HL-60 (cell line): ENCODE measurements around the gene RAB25.

Experiments
- POLR2AphosphoS5 ChIP-seq: IDR thresholded peaks from 2 replicates; pipeline ENCODE4 v1.6.1; 2012; ENCODE audit warnings: low read depth
- TF ChIP-seq, protein P1 (sequence below): IDR thresholded peaks from one replicate; pipeline ENCODE4 v1.5.1; 2011; ENCODE audit warnings: low read length, control low read depth, inconsistent platforms; ENCODE audit not compliant: insufficient read depth
- TF ChIP-seq, protein P2 (sequence below): IDR thresholded peaks from 2 replicates; pipeline ENCODE4 v1.6.1; 2012; ENCODE audit warnings: low read depth; ENCODE audit not compliant: insufficient replicate concordance

DNA sequence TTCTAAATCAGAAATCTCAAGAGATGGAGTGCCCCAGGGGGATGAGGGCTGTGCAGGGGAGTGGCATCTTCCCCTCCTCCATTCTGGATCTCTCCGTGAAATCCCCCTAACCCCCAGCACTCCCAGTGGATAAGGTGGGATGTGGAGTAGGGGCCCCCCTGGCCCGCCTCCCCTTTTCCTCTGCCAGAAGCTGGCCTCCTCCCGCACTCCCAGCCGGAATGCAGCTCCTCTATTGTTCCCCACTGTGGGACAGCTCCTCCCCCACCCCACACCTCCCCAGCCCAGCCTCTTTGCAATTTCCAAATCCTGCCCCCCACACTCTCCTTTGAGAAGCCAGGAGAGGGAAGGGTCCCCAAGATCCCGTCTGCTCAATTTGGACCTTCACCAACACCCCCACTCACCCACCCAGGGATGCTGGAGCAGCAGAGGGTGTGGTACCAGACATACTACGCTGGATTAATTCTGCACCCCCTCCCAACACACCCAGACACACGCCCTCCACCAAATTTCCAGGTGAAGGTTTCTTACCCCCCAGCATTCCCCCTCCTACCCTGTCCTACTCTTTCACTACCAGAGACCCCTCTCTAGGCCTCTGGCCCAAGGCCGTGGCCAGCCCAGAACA, 19.4 kb downstream of the RAB25 start:
- TF ChIP-seq, protein P1, sequence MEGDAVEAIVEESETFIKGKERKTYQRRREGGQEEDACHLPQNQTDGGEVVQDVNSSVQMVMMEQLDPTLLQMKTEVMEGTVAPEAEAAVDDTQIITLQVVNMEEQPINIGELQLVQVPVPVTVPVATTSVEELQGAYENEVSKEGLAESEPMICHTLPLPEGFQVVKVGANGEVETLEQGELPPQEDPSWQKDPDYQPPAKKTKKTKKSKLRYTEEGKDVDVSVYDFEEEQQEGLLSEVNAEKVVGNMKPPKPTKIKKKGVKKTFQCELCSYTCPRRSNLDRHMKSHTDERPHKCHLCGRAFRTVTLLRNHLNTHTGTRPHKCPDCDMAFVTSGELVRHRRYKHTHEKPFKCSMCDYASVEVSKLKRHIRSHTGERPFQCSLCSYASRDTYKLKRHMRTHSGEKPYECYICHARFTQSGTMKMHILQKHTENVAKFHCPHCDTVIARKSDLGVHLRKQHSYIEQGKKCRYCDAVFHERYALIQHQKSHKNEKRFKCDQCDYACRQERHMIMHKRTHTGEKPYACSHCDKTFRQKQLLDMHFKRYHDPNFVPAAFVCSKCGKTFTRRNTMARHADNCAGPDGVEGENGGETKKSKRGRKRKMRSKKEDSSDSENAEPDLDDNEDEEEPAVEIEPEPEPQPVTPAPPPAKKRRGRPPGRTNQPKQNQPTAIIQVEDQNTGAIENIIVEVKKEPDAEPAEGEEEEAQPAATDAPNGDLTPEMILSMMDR: no peak
- TF ChIP-seq POLR2AphosphoS5: no peak
- TF ChIP-seq, protein P2, sequence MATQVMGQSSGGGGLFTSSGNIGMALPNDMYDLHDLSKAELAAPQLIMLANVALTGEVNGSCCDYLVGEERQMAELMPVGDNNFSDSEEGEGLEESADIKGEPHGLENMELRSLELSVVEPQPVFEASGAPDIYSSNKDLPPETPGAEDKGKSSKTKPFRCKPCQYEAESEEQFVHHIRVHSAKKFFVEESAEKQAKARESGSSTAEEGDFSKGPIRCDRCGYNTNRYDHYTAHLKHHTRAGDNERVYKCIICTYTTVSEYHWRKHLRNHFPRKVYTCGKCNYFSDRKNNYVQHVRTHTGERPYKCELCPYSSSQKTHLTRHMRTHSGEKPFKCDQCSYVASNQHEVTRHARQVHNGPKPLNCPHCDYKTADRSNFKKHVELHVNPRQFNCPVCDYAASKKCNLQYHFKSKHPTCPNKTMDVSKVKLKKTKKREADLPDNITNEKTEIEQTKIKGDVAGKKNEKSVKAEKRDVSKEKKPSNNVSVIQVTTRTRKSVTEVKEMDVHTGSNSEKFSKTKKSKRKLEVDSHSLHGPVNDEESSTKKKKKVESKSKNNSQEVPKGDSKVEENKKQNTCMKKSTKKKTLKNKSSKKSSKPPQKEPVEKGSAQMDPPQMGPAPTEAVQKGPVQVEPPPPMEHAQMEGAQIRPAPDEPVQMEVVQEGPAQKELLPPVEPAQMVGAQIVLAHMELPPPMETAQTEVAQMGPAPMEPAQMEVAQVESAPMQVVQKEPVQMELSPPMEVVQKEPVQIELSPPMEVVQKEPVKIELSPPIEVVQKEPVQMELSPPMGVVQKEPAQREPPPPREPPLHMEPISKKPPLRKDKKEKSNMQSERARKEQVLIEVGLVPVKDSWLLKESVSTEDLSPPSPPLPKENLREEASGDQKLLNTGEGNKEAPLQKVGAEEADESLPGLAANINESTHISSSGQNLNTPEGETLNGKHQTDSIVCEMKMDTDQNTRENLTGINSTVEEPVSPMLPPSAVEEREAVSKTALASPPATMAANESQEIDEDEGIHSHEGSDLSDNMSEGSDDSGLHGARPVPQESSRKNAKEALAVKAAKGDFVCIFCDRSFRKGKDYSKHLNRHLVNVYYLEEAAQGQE: no peak
